OCI-LY3 (cell line): ENCODE data around the gene ICAM2.

ENCODE experiments used
- EZH2phosphoT487 ChIP-seq: fragments of 200-600 bp; shearing (Covaris generic); IDR thresholded peaks from 2 replicates; pipeline ENCODE4 v1.6.1; 2018; ENCODE audit warnings: antibody characterized with exemption, mixed run types, low read depth
- TF ChIP-seq, protein P1 (sequence below): fragments of 200-600, 300-600 bp; sonication (generic); IDR thresholded peaks from 2 replicates; pipeline ENCODE4 v1.5.1; 2014; ENCODE audit warnings: antibody characterized with exemption, low read length, low read depth

DNA sequence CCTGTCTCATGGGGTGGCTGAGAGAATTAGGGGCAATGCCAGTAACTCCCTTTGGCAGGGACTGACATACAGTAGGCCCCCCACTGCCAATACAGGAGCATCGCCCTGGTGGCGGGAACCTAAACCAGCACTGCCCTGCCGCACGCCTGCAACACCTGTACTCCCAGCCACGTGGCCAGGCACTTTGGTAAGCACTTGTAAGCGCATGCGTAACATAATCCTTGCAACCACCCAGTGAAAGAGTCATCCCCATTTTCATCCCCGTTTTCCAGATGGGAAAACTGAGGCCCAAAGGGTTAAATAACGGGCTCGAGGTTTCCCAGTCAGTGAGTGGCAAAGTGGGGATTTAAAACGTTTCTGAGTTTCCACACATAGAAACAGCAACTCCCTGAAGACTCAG lies 65.2 kb downstream of the ICAM2 start:
- TF ChIP-seq, protein P1, sequence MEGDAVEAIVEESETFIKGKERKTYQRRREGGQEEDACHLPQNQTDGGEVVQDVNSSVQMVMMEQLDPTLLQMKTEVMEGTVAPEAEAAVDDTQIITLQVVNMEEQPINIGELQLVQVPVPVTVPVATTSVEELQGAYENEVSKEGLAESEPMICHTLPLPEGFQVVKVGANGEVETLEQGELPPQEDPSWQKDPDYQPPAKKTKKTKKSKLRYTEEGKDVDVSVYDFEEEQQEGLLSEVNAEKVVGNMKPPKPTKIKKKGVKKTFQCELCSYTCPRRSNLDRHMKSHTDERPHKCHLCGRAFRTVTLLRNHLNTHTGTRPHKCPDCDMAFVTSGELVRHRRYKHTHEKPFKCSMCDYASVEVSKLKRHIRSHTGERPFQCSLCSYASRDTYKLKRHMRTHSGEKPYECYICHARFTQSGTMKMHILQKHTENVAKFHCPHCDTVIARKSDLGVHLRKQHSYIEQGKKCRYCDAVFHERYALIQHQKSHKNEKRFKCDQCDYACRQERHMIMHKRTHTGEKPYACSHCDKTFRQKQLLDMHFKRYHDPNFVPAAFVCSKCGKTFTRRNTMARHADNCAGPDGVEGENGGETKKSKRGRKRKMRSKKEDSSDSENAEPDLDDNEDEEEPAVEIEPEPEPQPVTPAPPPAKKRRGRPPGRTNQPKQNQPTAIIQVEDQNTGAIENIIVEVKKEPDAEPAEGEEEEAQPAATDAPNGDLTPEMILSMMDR: no peak
- no peak for TF ChIP-seq EZH2phosphoT487
